A673 (cell line): ENCODE results near the gene MICAL3.

Experiments
- CTCF ChIP-seq: fragments of 300-800, 200-600 bp; sonication (generic); conservative IDR thresholded peaks from 2 replicates; pipeline ENCODE4 v1.5.1; 2017; ENCODE audit warnings: low read depth, mild to moderate bottlenecking, antibody characterized with exemption, low read length, moderate library complexity, mixed read lengths
- EZH2 ChIP-seq: fragments of 200-600 bp; sonication (generic); IDR thresholded peaks from 2 replicates; pipeline ENCODE4 v1.6.1; 2017; ENCODE audit warnings: borderline replicate concordance, low read depth, mild to moderate bottlenecking, mixed read lengths, antibody characterized with exemption, low read length; ENCODE audit not compliant: poor library complexity, severe bottlenecking

GRCh38 chr22:18067121-18067520 is 42.8 kb upstream of the MICAL3 start:
- no peak for TF ChIP-seq CTCF
- TF ChIP-seq EZH2 = no peak
